Gastrocnemius medialis (tissue), 4 donors: ENCODE measurements around the gene IMP4. TPM values are rescaled to one million over a fixed set of nuclear protein-coding genes. Genes with fewer than 3 reads are reported as not detected.

Experiments used
- ATAC-seq, 2 donors: fragments of 150-250 bp; one replicate each; pipeline ENCODE4 v1.9.1; 2016
- DNase-seq, 2 donors: peaks; one replicate each; pipeline ENCODE4 v3.0.0-alpha.2; 2019
- H3K27ac ChIP-seq, 4 donors: fragments of 200-600 bp; sonication (generic); 1 replicate in 1 of 4; 2 replicates in 3 of 4; pipeline ENCODE4 v1.5.1; 2016 to 2018; ENCODE audit warnings: mild to moderate bottlenecking in 2 of 4, moderate library complexity in 1 of 4
- H3K27me3 ChIP-seq, 3 donors: fragments of 200-600 bp; sonication (generic) in 2 of 3; 1 replicate in 1 of 3; 2 replicates in 2 of 3; pipeline versions ENCODE4 v1.5.1 to v1.6.0; 2016 to 2019; ENCODE audit warnings: mild to moderate bottlenecking in 1 of 3, moderate library complexity in 1 of 3
- H3K36me3 ChIP-seq, 2 donors: fragments of 200-600 bp; sonication (generic) in 1 of 2; one replicate each; pipeline ENCODE4 v1.5.1; 2017 to 2018
- H3K4me1 ChIP-seq, 2 donors: fragments of 200-600 bp; sonication (generic) in 1 of 2; one replicate each; pipeline ENCODE4 v1.5.1; 2016 to 2017; ENCODE audit warnings: mild to moderate bottlenecking in 2 of 2
- H3K4me3 ChIP-seq, 4 donors: fragments of 200-600 bp; sonication (generic) in 3 of 4; 1 replicate in 1 of 4; 2 replicates in 3 of 4; pipeline ENCODE4 v1.5.1; 2016 to 2019; ENCODE audit warnings: mild to moderate bottlenecking in 2 of 4
- H3K9me3 ChIP-seq, 3 donors: fragments of 200-600 bp; sonication (generic) in 2 of 3; 1 replicate in 1 of 3; 2 replicates in 2 of 3; pipeline ENCODE4 v1.5.1; 2016 to 2019
- POLR2A ChIP-seq, 2 donors: fragments of 450-650 bp; IDR thresholded peaks; one replicate each; pipeline ENCODE4 v1.6.1; 2017; ENCODE audit warnings: antibody characterized with exemption in 2 of 2, mild to moderate bottlenecking in 2 of 2, moderate library complexity in 2 of 2
- in situ Hi-C, 4 donors: fragments of 200-750 bp; cut with MboI; loops; one replicate each; pipeline versions ENCODE4 v1.15.0 to v1.8.0; 2017; ENCODE audit warnings: low sequenced_read_pairs in 4 of 4
- intact Hi-C: fragments of 100-400 bp; cut with DNase I; formaldehyde crosslinking; loops from one replicate; pipeline ENCODE4 v1.15.1; 2023; ENCODE audit warnings: low total_unique reads
- total RNA-seq, 4 donors: library from RNA; depleted of rRNA; stranded (reverse); fragments of >200 nt; gene quantifications; one replicate each; pipeline versions ENCODE4 v1.1.0 to v1.2.3, GENCODE V29; 2016
- TF ChIP-seq, protein P1 (sequence below), 5 experiments: fragments of 450-650 bp in 3 of 5; fragments of 200-600 bp in 2 of 5; sonication (generic) in 2 of 5; IDR thresholded peaks in 4 of 5; conservative IDR thresholded peaks in 1 of 5; 1 replicate in 4 of 5; 2 replicates in 1 of 5; pipeline ENCODE4 v1.5.1; 2016 to 2019; ENCODE audit warnings: antibody characterized with exemption in 5 of 5, mild to moderate bottlenecking in 3 of 5, moderate library complexity in 3 of 5

IMP4 gene
- total RNA-seq, 4 donors from 2014 or later: 114 to 179 (median 149) TPM

DNA sequence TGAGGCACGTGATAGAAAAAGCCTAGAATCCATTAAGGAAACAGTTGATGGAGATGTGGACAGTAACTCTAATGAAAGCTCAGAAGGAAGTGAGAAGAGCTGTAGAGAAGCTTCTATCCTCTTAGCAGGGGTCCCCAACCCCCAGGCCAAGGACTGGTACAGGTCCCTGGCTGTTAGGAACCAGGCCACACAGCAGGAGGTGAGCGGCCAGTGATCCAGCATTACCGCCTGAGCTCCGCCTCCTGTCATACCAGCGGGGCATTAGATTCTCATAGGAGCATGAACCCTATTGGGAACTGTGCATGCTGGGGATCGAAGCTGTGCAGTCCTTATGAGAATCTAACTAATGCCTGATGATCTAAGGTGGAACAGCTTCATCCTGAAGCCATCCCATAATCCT, 8.7 kb upstream of the IMP4 start:
- intact Hi-C loops: no loop called here
- Histone ChIP-seq H3K27me3 (peaks cover 0 to 9% (median 4%) of the 10 kb centered on the region in 3 donors), H3K4me3 (no peak overlapping the region), H3K36me3 (peaks cover 0 to 5% of the 10 kb centered on the region in 2 donors), H3K9me3 (no peaks in the 10 kb centered on the region), H3K27ac (no peak overlapping the region), H3K4me1 (no peaks in the 10 kb centered on the region)
- ATAC-seq (no peak), DNase-seq (no peak)
- TF ChIP-seq, protein P1, sequence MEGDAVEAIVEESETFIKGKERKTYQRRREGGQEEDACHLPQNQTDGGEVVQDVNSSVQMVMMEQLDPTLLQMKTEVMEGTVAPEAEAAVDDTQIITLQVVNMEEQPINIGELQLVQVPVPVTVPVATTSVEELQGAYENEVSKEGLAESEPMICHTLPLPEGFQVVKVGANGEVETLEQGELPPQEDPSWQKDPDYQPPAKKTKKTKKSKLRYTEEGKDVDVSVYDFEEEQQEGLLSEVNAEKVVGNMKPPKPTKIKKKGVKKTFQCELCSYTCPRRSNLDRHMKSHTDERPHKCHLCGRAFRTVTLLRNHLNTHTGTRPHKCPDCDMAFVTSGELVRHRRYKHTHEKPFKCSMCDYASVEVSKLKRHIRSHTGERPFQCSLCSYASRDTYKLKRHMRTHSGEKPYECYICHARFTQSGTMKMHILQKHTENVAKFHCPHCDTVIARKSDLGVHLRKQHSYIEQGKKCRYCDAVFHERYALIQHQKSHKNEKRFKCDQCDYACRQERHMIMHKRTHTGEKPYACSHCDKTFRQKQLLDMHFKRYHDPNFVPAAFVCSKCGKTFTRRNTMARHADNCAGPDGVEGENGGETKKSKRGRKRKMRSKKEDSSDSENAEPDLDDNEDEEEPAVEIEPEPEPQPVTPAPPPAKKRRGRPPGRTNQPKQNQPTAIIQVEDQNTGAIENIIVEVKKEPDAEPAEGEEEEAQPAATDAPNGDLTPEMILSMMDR (IDR thresholded peaks at IDR 0.05 in 4 of 5, conservative IDR thresholded peaks at IDR 0.05 in 1 of 5): no peak
- TF ChIP-seq POLR2A (IDR thresholded peaks at IDR 0.05): no peak
- in situ Hi-C loops: loop anchor here in 3 of 4 donors (25.0 kb wide), 2 partner anchors 147 to 397 kb away; partner anchors contain the start of genes MZT2B (in 3 of the 3), SMPD4 (in 3 of the 3) and TUBA3E (in 3 of the 3)

DNA sequence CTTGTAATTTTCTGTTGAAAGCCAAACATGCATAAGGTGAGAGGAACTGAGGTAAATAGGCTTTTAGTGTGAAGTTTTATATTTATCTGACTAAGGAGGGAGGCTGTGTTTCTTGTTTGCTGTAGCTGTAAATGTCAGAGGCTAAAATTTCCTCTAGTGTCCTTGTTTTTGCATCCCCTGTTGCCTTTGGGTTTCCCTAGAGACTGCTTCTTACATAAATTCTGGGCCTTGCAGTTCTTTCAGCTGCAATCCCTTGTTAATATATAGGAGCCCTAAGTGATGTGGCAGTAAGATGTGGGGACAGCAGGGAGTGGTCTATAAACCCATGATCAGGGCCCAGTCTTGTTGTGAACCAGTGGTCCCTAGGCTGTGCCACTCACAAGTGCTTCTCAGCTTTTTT, 7.5 kb upstream of the IMP4 start:
- Histone ChIP-seq H3K4me1 (no peaks in the 10 kb centered on the region), H3K27ac (no peak overlapping the region), H3K27me3 (peaks cover 0 to 9% (median 0%) of the 10 kb centered on the region in 3 donors), H3K9me3 (no peaks in the 10 kb centered on the region), H3K36me3 (peaks cover 0 to 8% of the 10 kb centered on the region in 2 donors), H3K4me3 (no peak overlapping the region)
- intact Hi-C loops: no loop called here
- ATAC-seq (no peak), DNase-seq (no peak)
- in situ Hi-C loops: loop anchor here (5.0 to 25.0 kb wide), 3 partner anchors 148 to 398 kb away; partner anchors contain the start of genes MZT2B (in 3 of the 4), SMPD4 (in 3 of the 4) and TUBA3E (in 3 of the 4)
- TF ChIP-seq, protein P1 (IDR thresholded peaks at IDR 0.05 in 4 of 5, conservative IDR thresholded peaks at IDR 0.05 in 1 of 5): no peak
- no peak for TF ChIP-seq POLR2A (IDR thresholded peaks at IDR 0.05)

DNA sequence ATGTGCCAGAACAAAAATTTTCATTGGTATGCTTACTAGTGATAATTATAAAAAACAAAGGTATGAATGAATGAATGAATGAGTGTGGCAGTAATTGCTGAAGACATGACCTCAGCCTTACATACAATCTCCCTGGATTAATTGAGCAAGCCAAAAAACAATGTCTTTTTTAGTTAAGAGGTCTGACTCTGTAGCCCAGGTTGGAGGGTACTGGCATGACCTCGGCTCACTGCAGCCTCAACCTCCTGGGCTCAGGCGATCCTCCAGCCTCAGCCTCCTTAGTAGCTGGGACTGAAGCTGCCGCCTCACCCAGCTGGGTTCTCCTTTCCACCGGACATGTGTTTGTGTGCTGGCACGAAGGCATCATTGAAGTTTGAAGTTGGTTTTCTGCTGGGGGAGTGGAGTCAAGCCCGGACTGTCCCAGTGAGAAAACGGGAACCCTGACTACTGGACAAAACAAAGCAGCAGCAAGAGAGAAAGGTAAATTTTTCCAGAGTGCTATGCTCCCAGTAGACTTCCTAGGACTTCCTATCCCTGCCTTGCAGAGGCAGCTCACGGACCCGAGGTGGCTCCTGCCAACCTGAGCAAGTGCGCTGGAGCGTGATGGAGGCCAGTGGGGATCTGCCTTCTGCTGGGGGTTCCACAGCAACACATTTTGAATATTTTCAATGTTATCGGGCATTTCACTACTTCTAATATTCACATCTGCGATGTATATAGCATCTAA, 6.4 kb upstream of the IMP4 start:
- DNase-seq (no peak), ATAC-seq (no peak)
- H3K36me3 ChIP-seq: peaks cover 0 to 8% of the 10 kb centered on the region in 2 donors
- peaks cover 3% of the 10 kb centered on the region in 2 donors for H3K4me1 ChIP-seq
- no peaks in the 10 kb centered on the region for H3K9me3 ChIP-seq
- no peak overlapping the region for H3K4me3 ChIP-seq
- peaks cover 0 to 9% (median 0%) of the 10 kb centered on the region in 3 donors for H3K27me3 ChIP-seq
- in situ Hi-C loops (loop anchor here (5.0 to 25.0 kb wide), 3 partner anchors 149 to 399 kb away; partner anchors contain the start of genes MZT2B (in 3 of the 4), SMPD4 (in 3 of the 4) and TUBA3E (in 3 of the 4)), intact Hi-C loops (no loop called here)
- no peak overlapping the region for H3K27ac ChIP-seq
- TF ChIP-seq, protein P1 (IDR thresholded peaks at IDR 0.05 in 4 of 5, conservative IDR thresholded peaks at IDR 0.05 in 1 of 5): no peak
- no peak for TF ChIP-seq POLR2A (IDR thresholded peaks at IDR 0.05)

DNA sequence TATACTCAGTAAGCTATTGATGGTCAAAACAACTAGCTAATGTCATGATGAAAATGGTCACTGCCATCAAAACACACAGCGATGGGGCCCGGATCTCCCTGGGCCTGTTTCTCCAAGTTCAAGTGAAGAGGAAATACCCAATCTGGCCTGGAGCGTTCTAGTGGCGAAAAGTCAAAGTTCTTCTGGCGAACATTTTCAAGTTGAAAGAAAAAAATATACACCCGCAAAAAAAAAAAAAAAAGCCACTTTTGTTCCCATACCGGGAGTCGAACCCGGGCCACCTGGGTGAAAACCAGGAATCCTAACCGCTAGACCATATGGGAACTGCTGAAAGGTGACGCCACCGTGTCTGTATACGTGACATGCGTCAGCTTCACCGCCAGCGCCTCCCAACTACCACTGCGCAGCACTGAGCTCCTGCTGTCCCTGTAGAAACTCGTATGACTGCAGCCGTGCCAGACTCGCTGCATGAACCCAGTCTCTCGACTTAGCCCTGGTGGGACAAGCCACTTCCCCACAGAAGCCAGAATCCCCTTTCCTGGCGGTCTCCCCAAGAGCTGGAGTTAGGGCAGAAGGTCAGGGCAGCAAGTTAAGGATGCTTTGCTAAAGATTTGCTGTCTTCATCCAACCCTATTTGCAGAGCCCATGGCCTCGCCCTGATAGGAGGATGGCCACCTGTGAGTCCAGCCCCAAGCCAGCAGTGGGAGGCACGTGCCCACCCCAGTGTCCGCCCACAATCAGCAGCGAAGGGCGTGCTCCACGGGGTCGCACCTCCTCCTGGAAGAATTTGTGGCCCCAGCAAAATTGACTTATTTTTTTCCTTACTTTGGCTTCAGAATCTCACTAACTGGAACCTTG, 5.6 kb upstream of the IMP4 start:
- in situ Hi-C loops: loop anchor here (5.0 to 25.0 kb wide), 3 partner anchors 150 to 400 kb away; partner anchors contain the start of genes MZT2B (in 3 of the 4), SMPD4 (in 3 of the 4) and TUBA3E (in 3 of the 4)
- no peak for ATAC-seq

More for the DNA sequence above, 5.6 kb upstream of the IMP4 start:
- DNase-seq: no peak
- no peak for TF ChIP-seq POLR2A (IDR thresholded peaks at IDR 0.05)
- TF ChIP-seq, protein P1 (IDR thresholded peaks at IDR 0.05 in 4 of 5, conservative IDR thresholded peaks at IDR 0.05 in 1 of 5): no peak
- Histone ChIP-seq H3K4me1 (peaks cover 5 to 7% of the 10 kb centered on the region in 2 donors), H3K9me3 (no peaks in the 10 kb centered on the region), H3K4me3 (no peak overlapping the region), H3K27me3 (peaks cover 0 to 3% (median 0%) of the 10 kb centered on the region in 3 donors), H3K36me3 (peaks cover 0 to 8% of the 10 kb centered on the region in 2 donors), H3K27ac (no peak overlapping the region)
- intact Hi-C loops: no loop called here
